Activated CD4-positive, alpha-beta T cell treated with anti-CD3 and anti-CD28 coated beads for 36 hours (primary cell): ENCODE measurements around the gene PGM3. TPM values are rescaled to one million over a fixed set of nuclear protein-coding genes. Genes with fewer than 3 reads are reported as not detected.

Experiments used
- ATAC-seq: fragments of 200-7000 bp; cut with Tn5 transposase; one replicate; pipeline ENCODE4 v1.10.0; 2021; ENCODE audit warnings: mild to moderate bottlenecking, moderate library complexity
- CTCF ChIA-PET: fragments of 350-600 bp; sonication (Branson Sonifier 250); formaldehyde crosslinking; loops from one replicate; lab custom pipeline; 2021; ENCODE audit warnings: antibody characterized with exemption; lab: Charles Lee
- POLR2A ChIA-PET: fragments of 350-600 bp; sonication (Branson Sonifier 250); formaldehyde crosslinking; loops from one replicate; lab custom pipeline; 2021; ENCODE audit warnings: antibody characterized with exemption, inconsistent platforms; lab: Charles Lee
- DNase-seq: peaks from one replicate; pipeline ENCODE4 v3.0.0-alpha.2; 2020
- H3K27ac Mint-ChIP-seq: one replicate; pipeline ENCODE4 v1.8.0; 2021; ENCODE audit warnings: mixed read lengths
- H3K27me3 Mint-ChIP-seq: one replicate; pipeline ENCODE4 v1.8.0; 2021; ENCODE audit warnings: mixed read lengths
- H3K36me3 Mint-ChIP-seq: one replicate; pipeline ENCODE4 v1.8.0; 2021; ENCODE audit warnings: low read depth, mixed read lengths
- H3K4me1 Mint-ChIP-seq: one replicate; pipeline ENCODE4 v1.8.0; 2021; ENCODE audit warnings: mixed read lengths
- H3K4me3 Mint-ChIP-seq: one replicate; pipeline ENCODE4 v1.8.0; 2021; ENCODE audit warnings: mild to moderate bottlenecking, moderate library complexity, mixed read lengths
- H3K9me3 Mint-ChIP-seq: one replicate; pipeline ENCODE4 v1.8.0; 2021; ENCODE audit warnings: low read depth, mixed read lengths
- intact Hi-C, 2 experiments: fragments of 100-400 bp; cut with DNase I in 1 of 2; cut with micrococcal nuclease in 1 of 2; formaldehyde crosslinking; loops; one replicate each; pipeline versions ENCODE4 v1.14.2 to v1.15.1; 2022 to 2024; cut with DNase I, micrococcal nuclease
- total RNA-seq, 2 experiments: library from RNA; stranded (reverse); gene quantifications; one replicate each; pipeline ENCODE4 v1.2.3, GENCODE V29; 2021

PGM3 gene, protein sequence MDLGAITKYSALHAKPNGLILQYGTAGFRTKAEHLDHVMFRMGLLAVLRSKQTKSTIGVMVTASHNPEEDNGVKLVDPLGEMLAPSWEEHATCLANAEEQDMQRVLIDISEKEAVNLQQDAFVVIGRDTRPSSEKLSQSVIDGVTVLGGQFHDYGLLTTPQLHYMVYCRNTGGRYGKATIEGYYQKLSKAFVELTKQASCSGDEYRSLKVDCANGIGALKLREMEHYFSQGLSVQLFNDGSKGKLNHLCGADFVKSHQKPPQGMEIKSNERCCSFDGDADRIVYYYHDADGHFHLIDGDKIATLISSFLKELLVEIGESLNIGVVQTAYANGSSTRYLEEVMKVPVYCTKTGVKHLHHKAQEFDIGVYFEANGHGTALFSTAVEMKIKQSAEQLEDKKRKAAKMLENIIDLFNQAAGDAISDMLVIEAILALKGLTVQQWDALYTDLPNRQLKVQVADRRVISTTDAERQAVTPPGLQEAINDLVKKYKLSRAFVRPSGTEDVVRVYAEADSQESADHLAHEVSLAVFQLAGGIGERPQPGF
- total RNA-seq, result 10 to 100 TPM; 12.6 to 19.6 TPM

DNA sequence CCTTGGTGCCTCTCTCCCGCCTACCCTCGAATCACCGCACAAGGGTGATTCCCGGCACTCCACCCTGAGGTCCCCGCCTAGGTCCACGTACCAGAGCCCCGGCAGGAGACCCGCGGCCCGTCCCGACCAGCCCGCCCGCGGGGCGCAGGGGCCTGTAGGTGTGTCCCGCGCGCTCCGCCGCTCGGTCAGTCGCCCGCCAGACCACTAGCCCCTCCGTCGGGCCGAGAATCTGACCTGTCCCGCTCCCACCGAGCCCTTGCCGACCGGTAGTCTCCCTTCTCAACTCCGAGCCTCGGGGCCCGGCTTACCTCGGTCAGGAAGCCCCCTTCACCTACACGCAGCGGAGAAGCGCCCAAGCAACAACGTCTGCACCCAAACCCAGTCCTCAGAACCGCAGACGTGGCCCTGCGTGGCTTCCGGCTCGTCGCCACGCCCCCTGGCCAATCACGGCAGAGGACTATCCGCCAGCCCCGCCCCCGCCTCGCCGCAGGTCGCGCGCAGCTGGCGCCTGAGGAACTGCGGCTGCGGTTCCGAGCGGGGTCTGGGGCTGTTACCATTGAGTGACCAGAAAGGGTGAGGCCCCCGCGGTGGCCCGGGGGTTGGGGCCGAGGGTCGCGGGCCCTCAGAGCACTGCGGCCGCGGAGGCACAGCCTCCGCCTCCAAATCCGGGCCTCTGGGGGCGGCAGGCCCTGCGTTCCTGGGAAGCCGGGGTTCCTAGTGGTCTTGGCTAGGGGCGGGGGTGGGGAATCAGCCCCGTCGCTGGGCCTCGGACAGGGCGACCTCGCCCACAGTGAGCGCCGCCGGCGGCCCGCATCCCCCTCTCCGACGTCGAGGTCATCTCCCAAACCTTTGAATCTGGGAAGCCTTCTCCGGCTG lies at the start of gene PGM3, which contains the start of gene RWDD2A:
TSS of gene PGM3 (minus strand) at position 395 of the 876 bp plus-strand sequence. CDS start 2,253 bp downstream, outside the sequence.
TSS of gene RWDD2A (plus strand) at position 487 of the 876 bp plus-strand sequence. CDS start 1,095 bp downstream, outside the sequence.
- Mint-ChIP-seq H3K9me3 (no peaks in the 10 kb centered on the region), H3K36me3 (peaks cover 23% of the 10 kb centered on the region), H3K4me1 (peaks cover 34% of the 10 kb centered on the region), H3K4me3 (peak within 1 kb of the TSS; percentile 95), H3K27ac (peak within 1 kb of the TSS; percentile 94), H3K27me3 (no peaks in the 10 kb centered on the region)
- ChIA-PET POLR2A (interaction anchor here (0.7 kb wide), 1 partner anchor 899 kb away, joined by 3 read pairs; no protein-coding TSS in a partner anchor), CTCF (interaction anchor here (0.7 to 4.1 kb wide), 2 partner anchors 127 to 226 kb away, joined by 3 to 26 read pairs; partner anchors contain the start of genes DOP1A and UBE3D)
- ATAC-seq (peak; percentile 99), DNase-seq (peak; percentile 93)
- intact Hi-C loops, result loop anchor here (1.0 to 10.0 kb wide), 9 partner anchors 22 to 1440 kb away; partner anchors contain the start of genes DOP1A (in 2 of the 2), IBTK (in 2 of the 2), CEP162 (in 1 of the 2) and CYB5R4 (in 1 of the 2)

DNA sequence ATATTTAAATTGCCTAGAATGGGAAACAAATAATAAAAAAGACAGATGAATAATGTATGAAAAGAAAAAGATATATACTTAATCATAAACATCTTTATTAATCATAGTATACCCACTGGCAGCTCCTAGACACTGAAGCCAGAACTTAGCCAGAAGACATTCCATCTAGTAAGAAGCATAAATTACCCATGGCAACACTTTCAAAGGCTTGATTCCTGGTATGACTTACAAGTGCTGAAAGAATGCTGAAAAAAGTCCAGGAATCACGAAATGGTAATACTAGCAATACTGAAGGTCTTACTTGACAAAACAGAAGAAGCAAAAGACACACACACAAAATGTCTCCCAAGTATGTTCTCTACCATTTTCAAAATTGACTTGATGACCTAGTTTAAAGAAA lies 38.1 kb upstream of the PGM3 start:
- H3K4me1 Mint-ChIP-seq, result no peaks in the 10 kb centered on the region
- H3K9me3 Mint-ChIP-seq, result no peaks in the 10 kb centered on the region
- ChIA-PET POLR2A (no interaction called here), CTCF (interaction anchor here (1.5 kb wide), 1 partner anchor 9 kb away, joined by 5 read pairs; no protein-coding TSS in a partner anchor)
- no peak overlapping the region for H3K4me3 Mint-ChIP-seq
- H3K27ac Mint-ChIP-seq, result no peak overlapping the region
- DNase-seq, result no peak
- no peaks in the 10 kb centered on the region for H3K36me3 Mint-ChIP-seq
- ATAC-seq, result no peak
- intact Hi-C loops, result no loop called here
- H3K27me3 Mint-ChIP-seq, result peaks cover 9% of the 10 kb centered on the region

DNA sequence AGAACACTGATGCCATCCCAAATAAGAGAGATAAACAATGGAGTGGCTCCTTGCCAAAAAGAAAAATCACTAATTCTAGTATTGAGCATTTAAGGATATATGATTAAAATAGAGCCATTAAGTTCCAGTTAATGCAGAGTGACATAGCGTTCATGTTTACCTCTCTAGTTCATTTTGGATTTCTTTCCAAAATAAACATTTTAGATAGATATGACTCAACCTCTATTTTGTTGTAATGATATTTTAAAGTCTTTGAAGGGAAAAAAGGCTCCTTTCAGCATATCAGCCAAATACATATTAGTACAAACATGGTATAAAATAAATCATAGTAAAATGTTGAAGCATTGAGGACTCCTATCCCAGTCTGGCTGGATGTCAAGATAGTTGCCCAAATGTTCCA lies 33.5 kb upstream of the PGM3 start:
- H3K36me3 Mint-ChIP-seq, result no peaks in the 10 kb centered on the region
- intact Hi-C loops, result no loop called here

DNA sequence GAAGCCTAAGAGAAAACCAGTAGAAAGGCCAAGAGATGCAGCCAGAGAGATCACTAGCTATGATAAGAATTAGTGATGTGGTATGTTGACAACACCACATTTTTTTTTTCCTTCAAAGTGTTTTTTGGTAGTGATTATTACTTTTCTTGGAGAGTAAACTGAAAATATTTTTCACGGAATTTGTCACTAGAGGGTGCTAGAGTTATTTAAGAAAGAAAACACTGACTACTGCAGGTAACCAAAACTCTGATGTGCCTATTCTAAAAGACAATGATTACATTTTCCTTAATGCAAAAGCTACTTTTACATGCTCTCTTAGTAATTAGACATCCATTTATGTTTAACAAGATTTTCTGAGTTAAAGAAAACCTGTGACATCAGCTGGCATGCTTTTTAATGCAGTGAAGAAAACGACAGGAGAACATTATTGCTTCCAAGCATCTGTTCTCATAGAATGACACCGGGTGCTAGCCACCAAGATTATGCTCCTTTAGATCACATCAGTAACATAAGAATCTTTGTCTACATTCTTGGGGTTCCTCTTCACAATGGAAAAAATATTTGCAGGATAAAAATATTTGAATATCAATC lies 28.9 kb upstream of the PGM3 start:
- no peaks in the 10 kb centered on the region for H3K27me3 Mint-ChIP-seq
- POLR2A ChIA-PET, result no interaction called here
- CTCF ChIA-PET, result interaction anchor here (0.9 to 3.1 kb wide), 18 partner anchors 9 to 997 kb away, joined by 3 to 57 read pairs (median 5); partner anchors contain the start of genes DOP1A, PRSS35 and UBE3D
- H3K27ac Mint-ChIP-seq, result no peak overlapping the region
- intact Hi-C loops, result loop anchor here (1.0 kb wide), 2 partner anchors 293 to 314 kb away; no protein-coding TSS in a partner anchor
- H3K36me3 Mint-ChIP-seq, result no peaks in the 10 kb centered on the region
- ATAC-seq, result no peak
- no peaks in the 10 kb centered on the region for H3K9me3 Mint-ChIP-seq
- no peak overlapping the region for H3K4me3 Mint-ChIP-seq
- no peak for DNase-seq
- no peaks in the 10 kb centered on the region for H3K4me1 Mint-ChIP-seq

More for the DNA sequence above, 33.5 kb upstream of the PGM3 start:
- no peak for ATAC-seq
- ChIA-PET POLR2A (no interaction called here), CTCF (interaction anchor here (2.1 kb wide), 1 partner anchor 10 kb away, joined by 9 read pairs; no protein-coding TSS in a partner anchor)
- Mint-ChIP-seq H3K9me3 (no peaks in the 10 kb centered on the region), H3K27me3 (peaks cover 2% of the 10 kb centered on the region), H3K27ac (no peak overlapping the region), H3K4me1 (no peaks in the 10 kb centered on the region), H3K4me3 (no peak overlapping the region)
- no peak for DNase-seq

DNA sequence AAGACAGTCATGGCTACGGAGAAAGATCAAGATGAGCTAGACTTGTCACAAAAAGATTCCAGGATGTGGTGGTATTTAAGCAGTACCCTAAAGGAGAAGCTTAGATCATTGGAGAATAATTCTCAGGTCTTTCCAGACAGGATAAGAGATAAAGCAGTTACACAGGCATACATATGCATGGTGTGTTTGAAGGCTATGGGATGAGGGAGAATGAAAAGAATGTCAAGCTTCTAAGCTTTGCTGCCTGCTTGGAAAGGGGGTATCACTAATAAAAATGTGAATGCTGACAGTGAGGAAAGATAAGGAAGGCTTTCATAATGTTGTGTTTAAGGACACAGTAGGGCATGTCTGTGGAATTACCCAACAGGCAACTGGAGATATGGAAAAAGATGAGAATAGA lies 28.2 kb upstream of the PGM3 start:
- ATAC-seq (no peak), DNase-seq (no peak)
- Mint-ChIP-seq H3K4me3 (no peak overlapping the region), H3K4me1 (no peaks in the 10 kb centered on the region), H3K27me3 (no peaks in the 10 kb centered on the region), H3K36me3 (no peaks in the 10 kb centered on the region), H3K9me3 (no peaks in the 10 kb centered on the region), H3K27ac (no peak overlapping the region)
- ChIA-PET CTCF (interaction anchor here (0.8 to 3.1 kb wide), 10 partner anchors 13 to 606 kb away, joined by 3 to 57 read pairs (median 7); partner anchors contain the start of genes DOP1A, PRSS35 and UBE3D), POLR2A (no interaction called here)
- intact Hi-C loops, result no loop called here

DNA sequence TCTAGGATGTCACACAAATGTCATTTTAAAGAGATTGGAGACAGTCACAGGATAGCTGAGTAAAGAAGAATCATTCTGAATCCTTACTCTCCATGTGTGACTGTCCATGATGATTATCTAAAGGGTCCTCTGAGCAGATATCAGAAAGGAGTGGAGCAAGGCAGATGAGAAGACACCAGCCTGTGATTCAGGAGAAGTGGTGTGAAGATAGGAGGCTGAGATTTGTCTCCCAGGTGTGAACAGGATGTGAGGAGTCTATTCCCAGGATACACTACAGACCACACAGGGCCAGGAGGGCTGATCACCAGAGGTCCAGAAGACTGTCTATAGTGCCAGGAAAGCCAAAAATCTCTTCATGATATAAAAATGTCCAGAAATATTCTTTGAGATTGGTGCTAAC lies 27.1 kb upstream of the PGM3 start:
- Mint-ChIP-seq H3K36me3 (no peaks in the 10 kb centered on the region), H3K9me3 (no peaks in the 10 kb centered on the region), H3K27me3 (no peaks in the 10 kb centered on the region), H3K4me1 (peaks cover 2% of the 10 kb centered on the region), H3K27ac (no peak overlapping the region), H3K4me3 (no peak overlapping the region)
- DNase-seq (no peak), ATAC-seq (no peak)
- POLR2A ChIA-PET, result no interaction called here
- intact Hi-C loops, result no loop called here
- CTCF ChIA-PET, result interaction anchor here (0.9 to 5.5 kb wide), 4 partner anchors 9 to 300 kb away, joined by 3 to 101 read pairs (median 11); partner anchors contain the start of genes DOP1A, PRSS35 and UBE3D

DNA sequence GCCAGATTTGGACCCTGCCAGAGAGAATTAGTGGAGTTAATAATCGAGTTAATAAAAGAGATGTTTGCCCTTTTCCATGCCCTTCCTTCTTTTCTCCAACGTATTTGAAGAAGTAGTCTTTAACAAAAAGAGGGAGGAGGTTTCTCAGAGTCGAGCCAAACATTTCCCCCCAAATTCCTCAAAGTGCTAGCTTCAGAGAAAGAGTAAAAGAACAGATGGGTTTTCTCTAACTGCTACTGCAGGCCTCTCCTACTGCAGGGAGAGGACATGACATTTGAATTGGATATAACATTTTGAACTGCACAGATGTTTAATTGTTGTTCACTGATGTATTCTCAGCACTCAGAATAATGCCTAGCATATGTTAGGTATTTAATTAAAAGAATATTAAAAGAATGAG lies 25.6 kb upstream of the PGM3 start:
- CTCF ChIA-PET, result interaction anchor here (0.7 to 5.5 kb wide), 3 partner anchors 8 to 295 kb away, joined by 3 to 101 read pairs (median 18); partner anchors contain the start of genes DOP1A, PRSS35 and UBE3D
- intact Hi-C loops, result loop anchor here in 1 of 2 experiments (10.0 kb wide), 1 partner anchor 944 kb away; no protein-coding TSS in a partner anchor
- H3K36me3 Mint-ChIP-seq, result no peaks in the 10 kb centered on the region
- DNase-seq (no peak), ATAC-seq (no peak)
- H3K27me3 Mint-ChIP-seq, result peaks cover 3% of the 10 kb centered on the region
- POLR2A ChIA-PET, result no interaction called here
- H3K4me3 Mint-ChIP-seq, result no peak overlapping the region
- no peak overlapping the region for H3K27ac Mint-ChIP-seq
- no peaks in the 10 kb centered on the region for H3K9me3 Mint-ChIP-seq
- H3K4me1 Mint-ChIP-seq, result peaks cover 2% of the 10 kb centered on the region

DNA sequence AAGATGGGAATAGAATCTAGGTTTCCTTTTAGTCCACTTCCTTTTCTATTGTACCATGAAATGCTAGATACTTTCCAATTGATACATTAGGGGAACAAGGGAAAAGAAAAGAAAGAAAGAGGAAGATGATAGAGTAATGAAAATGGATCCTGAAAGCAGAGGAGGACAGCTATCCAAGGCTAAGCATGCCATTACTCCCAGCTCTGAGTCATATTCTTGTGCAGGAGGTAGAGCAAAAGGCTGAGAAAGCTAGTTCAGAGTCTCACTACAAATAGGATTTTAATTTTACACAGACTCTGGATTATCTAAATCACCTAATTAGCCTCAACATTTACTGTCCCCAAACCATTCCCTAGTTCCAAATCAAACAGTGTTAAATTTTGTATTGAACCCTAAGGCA lies 23.7 kb upstream of the PGM3 start:
- H3K4me1 Mint-ChIP-seq, result peaks cover 2% of the 10 kb centered on the region

DNA sequence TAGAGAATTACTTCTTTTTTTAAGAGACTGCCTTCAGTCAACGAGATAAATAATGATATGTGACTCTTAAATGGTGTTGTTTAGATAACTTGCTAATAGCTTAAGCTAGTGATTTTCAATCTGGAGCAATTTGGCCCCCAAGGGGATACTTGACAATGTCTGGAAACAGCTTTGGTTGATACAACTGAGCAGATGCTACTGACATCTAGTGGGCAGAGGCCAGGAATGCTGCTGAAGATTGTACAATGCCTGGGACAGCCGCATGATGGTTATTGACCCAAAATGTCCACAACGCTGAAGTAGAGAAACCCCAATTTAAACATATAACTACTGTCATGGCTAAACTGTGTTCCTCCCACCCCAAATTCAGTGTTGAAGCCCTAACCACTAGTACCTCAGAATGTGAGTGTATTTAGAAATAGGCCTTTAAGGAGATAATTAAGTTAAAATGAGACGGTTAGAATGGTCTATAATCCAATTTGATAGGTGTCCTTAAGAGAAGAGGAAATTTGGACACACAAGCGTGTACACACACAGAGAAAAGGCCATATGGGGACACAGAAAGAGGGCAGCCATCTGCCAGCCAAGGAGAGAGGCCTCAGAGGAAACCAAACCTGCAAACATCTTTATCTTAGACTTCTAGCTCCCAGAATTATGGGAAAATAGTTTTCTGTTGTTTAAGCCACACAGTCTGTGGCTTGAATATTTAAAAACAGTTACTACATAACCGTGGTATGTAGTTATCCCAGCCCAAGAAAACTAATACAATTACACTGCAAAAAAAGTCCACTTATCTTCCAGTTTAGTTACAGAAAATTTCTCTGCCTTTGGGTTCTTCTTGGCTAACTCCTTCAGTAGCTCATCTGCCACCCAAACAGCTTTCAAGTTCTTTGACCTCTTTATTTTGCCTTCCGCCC lies 22.3 kb upstream of the PGM3 start:
- Mint-ChIP-seq H3K36me3 (no peaks in the 10 kb centered on the region), H3K9me3 (no peaks in the 10 kb centered on the region), H3K4me1 (peaks cover 2% of the 10 kb centered on the region), H3K4me3 (no peak overlapping the region), H3K27ac (no peak overlapping the region), H3K27me3 (peaks cover 10% of the 10 kb centered on the region)
- intact Hi-C loops, result loop anchor here (1.0 to 10.0 kb wide), 6 partner anchors 22 to 969 kb away; partner anchors contain the start of genes DOP1A (in 2 of the 2), PGM3 (in 2 of the 2), RWDD2A (in 2 of the 2) and IBTK (in 1 of the 2)
- CTCF ChIA-PET, result interaction anchor here (0.6 to 5.5 kb wide), 22 partner anchors 8 to 940 kb away, joined by 3 to 101 read pairs (median 4); partner anchors contain the start of genes DOP1A, PRSS35 and UBE3D
- DNase-seq, result peak; percentile 72
- POLR2A ChIA-PET, result no interaction called here
- ATAC-seq, result peak; percentile 99

More for the DNA sequence above, 23.7 kb upstream of the PGM3 start:
- H3K27me3 Mint-ChIP-seq, result peaks cover 4% of the 10 kb centered on the region
- no peak overlapping the region for H3K4me3 Mint-ChIP-seq
- no peak for ATAC-seq
- ChIA-PET POLR2A (no interaction called here), CTCF (interaction anchor here (2.4 to 5.5 kb wide), 6 partner anchors 11 to 297 kb away, joined by 8 to 101 read pairs (median 10); partner anchors contain the start of genes DOP1A, PRSS35 and UBE3D)
- intact Hi-C loops, result loop anchor here in 1 of 2 experiments (10.0 kb wide), 1 partner anchor 942 kb away; no protein-coding TSS in a partner anchor
- no peaks in the 10 kb centered on the region for H3K9me3 Mint-ChIP-seq
- no peak for DNase-seq
- no peak overlapping the region for H3K27ac Mint-ChIP-seq
- no peaks in the 10 kb centered on the region for H3K36me3 Mint-ChIP-seq
